NCI-H524 (cell line): ENCODE data around the gene LAMA1.

Source experiments
- DNase-seq, 2 experiments: peaks; one replicate each; lab custom pipeline; 2025; lab: John Stamatoyannopoulos, UW

The LAMA1 gene

GRCh38 chr18:6983366-6983765, 134.2 kb downstream of the LAMA1 start:
- DNase-seq: no peak

- DNase-seq: no peak
These were observed 135.2 kb downstream of the LAMA1 start for GRCh38 chr18:6982398-6982797.

DNA sequence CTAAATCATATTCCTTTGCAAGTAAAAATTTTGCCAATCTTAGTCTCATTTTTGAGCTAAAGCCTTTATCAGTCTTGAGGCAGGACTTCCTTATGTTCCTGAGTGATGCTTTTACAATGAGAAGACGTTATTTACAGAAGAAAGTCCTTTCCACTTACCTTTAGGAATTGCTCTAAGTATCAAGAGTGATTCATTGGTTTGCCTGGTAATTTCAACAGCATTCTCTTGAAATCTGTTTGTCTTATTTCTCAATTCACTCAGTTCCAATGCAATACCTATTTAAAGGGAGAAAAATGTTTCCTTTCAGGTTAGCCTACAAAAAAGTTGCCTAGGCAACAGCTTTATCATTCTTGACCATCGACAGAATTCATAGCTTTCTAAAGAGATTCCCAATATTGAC, 137.2 kb downstream of the LAMA1 start:
- no peak for DNase-seq

DNA sequence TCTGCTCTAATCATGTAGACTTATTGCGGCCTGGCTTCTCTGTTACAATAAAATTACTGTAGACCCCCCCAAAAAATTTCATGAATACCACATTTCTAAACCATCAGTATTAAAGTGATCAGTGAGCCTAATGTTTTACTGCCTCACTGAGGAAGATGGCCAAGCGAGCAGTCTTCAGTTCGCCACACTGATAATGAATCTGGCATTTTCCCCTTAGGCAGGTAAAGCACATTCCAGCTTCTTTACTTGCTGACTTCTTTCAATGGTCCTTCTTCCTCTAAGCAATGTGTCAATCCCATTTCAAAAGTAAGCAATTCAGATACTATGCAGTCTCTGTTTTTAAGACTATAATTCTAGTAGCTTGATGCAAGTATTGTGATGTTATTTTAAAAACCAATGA, 137.6 kb downstream of the LAMA1 start:
- no peak for DNase-seq

DNA sequence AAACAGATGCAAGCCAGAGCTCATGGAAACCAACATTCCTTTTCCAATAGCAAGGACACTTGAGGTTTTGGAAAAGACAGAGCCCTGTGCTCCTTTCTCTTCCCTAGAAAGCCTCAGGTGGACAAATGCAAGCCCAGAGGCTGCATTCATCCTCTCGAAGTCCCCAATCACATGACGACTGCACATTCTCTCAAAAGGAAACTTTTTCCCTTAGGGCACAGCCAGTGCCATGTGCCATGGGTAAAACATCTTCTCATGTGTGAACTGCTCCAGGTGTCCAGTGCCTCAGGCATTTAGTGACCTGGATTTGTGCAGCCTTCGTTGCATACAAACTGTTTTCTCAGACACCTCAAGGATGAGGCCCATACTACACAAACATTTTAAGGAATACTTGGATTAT, 140.7 kb downstream of the LAMA1 start:
- no peak for DNase-seq

DNA sequence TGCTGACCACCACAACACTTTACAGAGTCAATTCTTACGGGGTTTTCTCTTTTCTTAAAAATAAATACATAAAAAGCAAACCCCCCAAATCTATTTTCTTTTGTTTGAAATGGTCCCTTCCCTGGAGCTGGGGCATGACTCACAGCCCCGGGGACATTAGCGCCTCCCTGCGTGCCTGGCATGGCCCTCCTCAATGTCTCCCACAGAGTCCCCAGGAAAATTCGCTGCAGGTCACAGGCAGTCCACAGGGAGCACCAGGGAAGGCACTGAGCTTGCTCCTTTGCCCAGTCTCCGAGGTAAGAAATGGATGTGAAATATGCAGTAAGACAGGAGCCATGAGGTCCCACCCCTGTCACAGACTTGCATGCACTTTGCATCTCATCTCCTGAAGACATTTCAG, 142.5 kb downstream of the LAMA1 start:
- no peak for DNase-seq

GRCh38 chr18:6971823-6972478, 145.6 kb downstream of the LAMA1 start:
- no peak for DNase-seq

- DNase-seq: no peak
These were observed 154.0 kb downstream of the LAMA1 start for GRCh38 chr18:6963452-6964097.

DNA sequence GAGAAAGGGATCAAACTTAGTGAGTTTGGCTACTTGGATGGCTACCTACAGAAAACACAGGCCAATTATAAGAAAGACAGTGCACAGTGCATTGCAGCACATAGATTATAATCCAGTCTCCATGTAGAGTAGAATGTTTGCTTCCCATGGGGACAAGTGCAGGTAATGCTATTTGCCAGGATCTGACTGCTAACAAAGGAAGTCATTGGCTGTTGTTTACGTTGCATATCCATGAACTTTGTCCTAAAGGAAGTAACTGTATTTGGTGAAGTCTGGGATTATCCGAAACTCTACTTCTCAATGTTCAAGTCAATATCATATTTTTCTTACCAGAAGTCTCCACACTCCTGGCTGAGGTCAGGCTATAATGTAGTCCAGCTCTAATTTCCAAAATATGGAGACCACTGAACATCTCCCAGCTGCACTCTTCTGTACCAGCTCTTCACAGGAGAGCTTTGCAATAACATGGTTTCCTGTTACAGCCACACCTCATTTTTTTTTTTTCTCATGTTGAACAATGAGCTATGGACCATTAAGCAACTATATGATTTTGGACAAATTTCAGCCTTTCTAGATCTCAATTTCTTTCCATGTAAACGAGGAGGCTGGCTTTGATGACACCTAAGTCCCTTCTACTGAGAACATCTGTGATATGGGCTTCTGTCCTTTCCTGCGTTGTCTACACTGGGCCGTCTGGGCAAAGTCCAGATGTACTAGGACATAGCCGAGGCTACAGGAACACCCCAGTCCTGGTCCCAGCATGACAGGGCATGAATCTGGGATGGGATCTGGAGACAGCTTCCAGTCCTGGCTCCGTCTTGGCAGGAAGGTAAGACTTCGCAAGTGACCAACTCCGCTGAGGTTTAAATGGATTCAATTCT, 154.8 kb downstream of the LAMA1 start:
- DNase-seq: no peak

DNA sequence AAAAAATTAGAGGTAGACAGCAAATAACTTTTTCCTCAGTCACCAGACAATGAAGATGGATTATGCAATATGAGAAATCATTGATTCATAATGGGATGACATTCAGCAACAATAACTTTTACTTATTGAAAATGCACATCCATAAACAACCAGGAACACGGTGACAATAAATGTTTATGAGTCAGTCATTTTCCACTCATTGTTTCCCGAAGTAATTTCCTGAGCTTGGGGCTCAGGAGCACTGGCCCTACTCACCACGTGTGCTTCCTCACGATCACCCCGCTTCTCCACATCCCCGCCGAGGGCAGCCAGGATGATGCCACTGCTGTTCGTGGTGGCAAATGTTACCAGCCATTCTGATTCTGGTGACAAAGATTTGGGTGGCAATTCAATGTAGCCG, 156.3 kb downstream of the LAMA1 start:
- DNase-seq: no peak

- DNase-seq: no peak
These were observed 156.9 kb downstream of the LAMA1 start for GRCh38 chr18:6960656-6961055.

DNA sequence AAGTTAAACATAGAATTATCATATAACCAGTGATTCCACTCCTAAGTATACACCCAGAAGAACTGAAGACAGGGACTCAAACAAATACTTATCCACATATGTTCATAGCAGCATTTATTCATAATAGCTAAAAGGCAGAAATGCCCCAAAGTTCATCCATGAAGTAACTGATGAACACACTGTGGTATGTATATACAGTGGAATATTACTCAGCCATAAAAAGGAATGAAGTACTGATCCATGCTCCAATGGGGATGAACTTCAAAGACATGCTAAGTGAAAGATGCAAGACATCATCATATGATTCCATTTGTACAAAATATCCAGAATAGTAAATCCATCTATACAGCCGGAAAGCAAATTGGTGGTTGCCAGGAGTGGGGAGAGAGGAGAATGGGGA, 157.5 kb downstream of the LAMA1 start:
- no peak for DNase-seq

DNA sequence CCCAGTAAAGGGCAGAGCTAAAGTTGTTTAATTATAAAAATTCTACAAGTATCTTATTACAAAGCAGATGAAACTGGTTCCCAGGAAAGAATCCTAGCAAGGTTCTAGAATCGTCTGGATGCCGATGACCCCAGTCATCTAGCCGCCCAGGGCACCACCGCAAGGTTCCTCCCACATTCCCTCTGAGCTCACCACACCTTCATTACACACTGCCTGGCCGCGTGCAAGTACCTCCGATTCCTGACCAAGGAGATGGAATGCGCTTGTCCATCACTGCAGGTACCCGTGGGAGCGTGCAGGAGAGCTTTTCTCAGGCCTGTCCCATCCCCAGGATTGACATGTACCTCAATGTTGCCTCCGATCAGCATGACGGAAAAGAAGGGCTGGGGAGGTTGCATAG, 158.5 kb downstream of the LAMA1 start:
- no peak for DNase-seq

- no peak for DNase-seq
These were observed 160.6 kb downstream of the LAMA1 start for GRCh38 chr18:6956999-6957398.

- no peak for DNase-seq
These were observed 161.1 kb downstream of the LAMA1 start for GRCh38 chr18:6956495-6956894.

DNA sequence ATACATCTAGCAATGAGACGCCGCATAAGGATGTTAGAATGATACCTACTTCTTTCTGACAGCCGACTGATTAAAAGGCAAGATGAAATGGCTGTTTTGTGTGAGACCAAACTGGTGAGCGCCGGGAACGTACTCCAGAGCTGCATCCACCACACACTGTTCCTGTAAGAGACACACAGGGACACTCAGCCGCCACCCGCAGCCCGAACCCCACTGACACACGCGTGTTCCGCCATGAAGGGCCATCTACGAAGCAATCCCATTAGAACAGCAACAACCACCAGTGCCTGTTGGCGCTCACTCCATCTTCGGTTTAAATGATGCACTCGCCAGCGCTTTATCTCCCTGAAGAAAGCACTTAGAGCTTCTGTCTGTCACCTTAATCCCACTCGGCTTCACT, 162.3 kb downstream of the LAMA1 start:
- no peak for DNase-seq

DNA sequence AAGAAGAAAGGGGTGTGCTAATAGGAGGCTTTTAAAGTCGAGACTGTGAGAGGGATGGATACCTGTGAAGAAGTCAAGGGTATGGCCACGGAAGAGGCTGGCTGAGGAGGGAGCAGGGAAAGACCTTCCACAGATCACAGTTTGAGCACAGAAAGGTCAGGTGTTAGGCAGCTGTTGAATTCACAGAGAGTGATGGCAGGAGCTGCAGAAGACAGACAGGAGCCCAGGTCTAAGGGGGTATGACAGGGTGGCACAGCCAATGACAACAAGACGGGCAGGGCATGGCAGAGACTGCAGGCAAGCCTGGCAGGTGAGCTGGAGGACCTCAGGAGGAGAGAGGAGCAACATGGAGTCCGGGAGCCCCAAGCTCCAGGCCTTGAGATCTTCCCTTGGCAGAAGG, 163.1 kb downstream of the LAMA1 start:
- DNase-seq: no peak

DNA sequence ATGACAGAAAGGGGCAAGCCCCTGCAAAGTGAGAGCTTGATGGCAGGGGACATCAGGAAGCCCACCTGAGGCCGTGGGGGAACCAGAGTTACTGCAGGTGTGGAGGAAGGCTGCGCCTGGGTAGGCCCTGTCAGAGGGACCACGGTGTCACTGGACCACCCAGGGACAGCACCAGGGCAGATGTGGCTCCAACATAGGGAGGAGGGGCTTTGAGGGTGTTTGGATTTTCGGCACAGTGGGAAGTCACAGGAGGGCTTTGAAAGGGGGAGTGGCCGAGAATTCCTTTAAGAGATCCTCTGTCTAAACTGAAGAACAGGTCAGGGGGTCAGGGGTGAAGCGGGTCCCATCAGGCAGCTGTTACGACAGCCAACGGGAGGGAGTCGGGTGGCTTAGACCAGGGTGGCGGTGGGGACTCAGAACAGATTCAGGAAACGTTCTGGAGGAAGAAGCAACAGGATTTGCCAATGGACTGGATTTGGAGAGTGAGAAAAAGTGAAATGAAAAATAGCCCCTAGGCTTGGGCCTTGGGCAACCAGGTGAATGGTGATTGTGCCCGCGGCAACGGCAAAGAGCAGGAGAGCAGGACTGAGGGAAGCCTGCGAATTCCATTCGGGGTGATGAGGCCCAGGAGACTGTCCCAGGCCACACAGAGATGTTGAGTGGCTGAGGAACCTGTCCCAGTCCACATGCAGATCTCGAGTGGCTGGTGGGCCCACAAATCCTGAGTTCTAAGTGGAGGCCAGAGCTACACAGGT, 166.1 kb downstream of the LAMA1 start:
- no peak for DNase-seq

DNA sequence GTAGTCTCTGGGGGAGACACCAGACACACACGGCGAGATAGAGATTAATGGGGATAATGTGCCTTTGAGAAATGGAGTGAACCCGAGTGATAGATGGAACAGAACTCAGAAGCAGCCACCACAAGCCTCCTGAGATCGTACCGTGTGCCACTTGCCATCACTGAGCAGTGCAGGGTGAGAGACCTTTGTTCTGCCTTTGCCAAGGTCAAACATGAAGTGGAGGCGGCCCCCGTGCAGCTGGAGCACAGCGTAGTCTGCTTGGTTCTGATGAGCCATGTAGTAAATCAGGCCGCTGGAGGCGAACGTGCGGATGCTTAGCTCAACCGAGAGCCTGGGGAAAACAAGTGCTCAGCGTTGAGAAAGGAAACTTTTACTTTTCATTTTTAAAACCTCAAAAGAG, 167.0 kb downstream of the LAMA1 start:
- no peak for DNase-seq

DNA sequence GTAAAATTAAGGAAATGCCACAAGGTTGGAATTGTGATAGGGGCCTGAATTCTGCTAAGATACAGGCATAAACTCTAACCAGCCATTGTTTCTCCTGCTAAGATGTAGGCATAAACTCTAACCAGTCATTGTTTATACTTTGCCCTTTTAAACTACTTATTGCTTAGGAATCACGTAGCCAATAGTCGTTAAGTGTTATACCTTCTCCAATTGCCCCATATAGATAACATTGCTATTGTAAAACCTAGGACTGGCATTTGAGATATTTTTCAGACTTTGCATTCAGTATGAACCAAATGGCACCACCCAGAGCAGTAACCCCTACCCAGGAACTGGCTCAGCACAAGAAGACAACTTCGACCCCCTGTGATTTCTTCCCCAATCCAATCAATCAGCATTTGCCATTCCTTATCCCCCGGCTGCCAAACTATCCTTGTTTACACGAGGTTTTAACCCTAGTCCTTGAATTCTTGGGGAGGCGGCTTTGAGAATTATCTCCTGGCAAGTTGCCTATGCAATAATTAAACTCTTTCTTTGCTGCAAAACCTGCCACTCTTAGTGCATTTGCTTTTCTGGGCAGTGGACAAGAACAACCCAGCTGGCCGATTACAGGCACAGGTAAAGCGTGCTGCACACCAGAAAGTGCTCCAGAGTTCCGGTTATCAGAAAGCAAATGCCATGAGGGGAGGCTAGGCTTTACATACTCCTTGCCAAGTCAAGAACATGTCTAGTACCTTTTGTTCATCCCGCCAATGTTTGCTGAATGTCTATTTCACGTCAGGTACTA, 167.6 kb downstream of the LAMA1 start:
- DNase-seq: no peak

- DNase-seq: no peak
These were observed 169.1 kb downstream of the LAMA1 start for GRCh38 chr18:6948281-6949055.
